Measurements from ENCODE around the gene CD244.

DNA sequence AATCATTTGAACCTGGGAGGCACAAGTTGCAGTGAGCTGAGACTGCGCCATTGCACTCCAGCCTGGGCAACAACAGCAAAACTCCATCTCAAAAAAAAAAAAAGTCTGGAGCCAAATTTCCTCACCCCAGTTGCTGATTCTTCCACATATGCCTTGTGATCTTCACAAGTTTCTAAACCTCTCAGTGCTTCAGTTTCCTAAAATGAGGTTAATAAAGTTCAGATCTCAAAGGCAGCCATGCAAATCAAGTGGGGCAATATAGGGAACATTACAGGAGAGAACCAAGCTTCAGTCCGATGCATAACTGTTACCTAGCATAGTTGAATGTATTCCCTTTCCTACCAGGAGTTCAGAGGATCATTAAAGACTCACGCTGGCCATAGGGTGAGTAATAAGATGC lies 17.5 kb upstream of the CD244 start:
- TF ChIP-seq, protein P1, sequence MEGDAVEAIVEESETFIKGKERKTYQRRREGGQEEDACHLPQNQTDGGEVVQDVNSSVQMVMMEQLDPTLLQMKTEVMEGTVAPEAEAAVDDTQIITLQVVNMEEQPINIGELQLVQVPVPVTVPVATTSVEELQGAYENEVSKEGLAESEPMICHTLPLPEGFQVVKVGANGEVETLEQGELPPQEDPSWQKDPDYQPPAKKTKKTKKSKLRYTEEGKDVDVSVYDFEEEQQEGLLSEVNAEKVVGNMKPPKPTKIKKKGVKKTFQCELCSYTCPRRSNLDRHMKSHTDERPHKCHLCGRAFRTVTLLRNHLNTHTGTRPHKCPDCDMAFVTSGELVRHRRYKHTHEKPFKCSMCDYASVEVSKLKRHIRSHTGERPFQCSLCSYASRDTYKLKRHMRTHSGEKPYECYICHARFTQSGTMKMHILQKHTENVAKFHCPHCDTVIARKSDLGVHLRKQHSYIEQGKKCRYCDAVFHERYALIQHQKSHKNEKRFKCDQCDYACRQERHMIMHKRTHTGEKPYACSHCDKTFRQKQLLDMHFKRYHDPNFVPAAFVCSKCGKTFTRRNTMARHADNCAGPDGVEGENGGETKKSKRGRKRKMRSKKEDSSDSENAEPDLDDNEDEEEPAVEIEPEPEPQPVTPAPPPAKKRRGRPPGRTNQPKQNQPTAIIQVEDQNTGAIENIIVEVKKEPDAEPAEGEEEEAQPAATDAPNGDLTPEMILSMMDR (IDR thresholded peaks at IDR 0.05) = no peak
- TF ChIP-seq POLR2AphosphoS5 (IDR thresholded peaks at IDR 0.05) (no peak), EP300 (IDR thresholded peaks at IDR 0.05) (no peak), POLR2A (IDR thresholded peaks at IDR 0.05) (no peak)
